Heart left ventricle (tissue), 13 donors: ENCODE results near the gene NTPCR.

ENCODE experiments used
- POLR2A ChIP-seq, 2 donors: fragments of 450-650 bp; IDR thresholded peaks; one replicate each; pipeline ENCODE4 v1.6.1; 2017; ENCODE audit warnings: antibody characterized with exemption in 2 of 2, mild to moderate bottlenecking in 2 of 2, moderate library complexity in 2 of 2
- TF ChIP-seq, protein P1 (sequence below), 12 donors: fragments of 200-600 bp; sonication (generic) in 4 of 12; IDR thresholded peaks; one replicate each; pipeline versions ENCODE4 v1.5.0 to v1.8.0; 2018 to 2022; ENCODE audit warnings: antibody characterized with exemption in 12 of 12, mild to moderate bottlenecking in 5 of 12
- donor health status: ischemic (EF 13 %, LVEDD 7.1; RV severe dilation, severe dysfunction).
- donor health status: DM: no; HTN: yes; CAD: no.
- donor health status: DM: no; HTN: no; CAD: no.
- donor health status: ischemic (EF 25% LVEDD 6.9; RV normal size, moderate dysfunction).
- donor health status: ischemic (EF 25% LVEDD 5.7; RV mildly dilated, moderate dysfunction).
- donor health status: ischemic (EF 35%, LVEDD 5.7; RV mildly dilated, moderate dysfunction).
- donor health status: nonischemic (EF 11% LVEDD 7.7; RV severe dilation, severe dysfunction).
- donor health status: DM: yes; HTN: yes; CAD: no.
- donor health status: PGD.
- donor health status: ischemic (EF 29% LVEDD 5.4; RV normal size, mild dysfunction).
- donor health status: nonischemic (EF 23%, LVEDD 6.1; RV moderate dilation, normal function).

DNA sequence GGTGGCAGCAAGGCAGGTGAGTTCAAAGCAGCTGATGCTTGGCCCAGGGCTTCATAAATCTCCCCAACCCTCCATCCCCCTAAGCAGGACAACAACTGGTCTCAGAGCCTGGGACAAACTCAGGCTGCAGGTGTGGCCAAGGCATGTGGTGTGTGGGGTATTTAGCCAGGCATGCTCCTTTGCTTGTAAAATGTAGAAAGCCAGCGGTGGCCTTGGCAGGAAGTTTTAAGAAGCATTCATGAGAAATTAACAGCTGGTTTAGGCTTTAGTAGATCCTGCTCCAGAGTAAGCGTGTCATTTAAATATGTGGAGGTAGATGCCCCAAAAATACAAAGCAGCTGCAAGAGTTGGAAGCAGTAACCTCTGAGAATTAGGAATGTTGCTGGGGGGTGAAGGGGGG, 44.8 kb downstream of the NTPCR start:
- TF ChIP-seq, protein P1, sequence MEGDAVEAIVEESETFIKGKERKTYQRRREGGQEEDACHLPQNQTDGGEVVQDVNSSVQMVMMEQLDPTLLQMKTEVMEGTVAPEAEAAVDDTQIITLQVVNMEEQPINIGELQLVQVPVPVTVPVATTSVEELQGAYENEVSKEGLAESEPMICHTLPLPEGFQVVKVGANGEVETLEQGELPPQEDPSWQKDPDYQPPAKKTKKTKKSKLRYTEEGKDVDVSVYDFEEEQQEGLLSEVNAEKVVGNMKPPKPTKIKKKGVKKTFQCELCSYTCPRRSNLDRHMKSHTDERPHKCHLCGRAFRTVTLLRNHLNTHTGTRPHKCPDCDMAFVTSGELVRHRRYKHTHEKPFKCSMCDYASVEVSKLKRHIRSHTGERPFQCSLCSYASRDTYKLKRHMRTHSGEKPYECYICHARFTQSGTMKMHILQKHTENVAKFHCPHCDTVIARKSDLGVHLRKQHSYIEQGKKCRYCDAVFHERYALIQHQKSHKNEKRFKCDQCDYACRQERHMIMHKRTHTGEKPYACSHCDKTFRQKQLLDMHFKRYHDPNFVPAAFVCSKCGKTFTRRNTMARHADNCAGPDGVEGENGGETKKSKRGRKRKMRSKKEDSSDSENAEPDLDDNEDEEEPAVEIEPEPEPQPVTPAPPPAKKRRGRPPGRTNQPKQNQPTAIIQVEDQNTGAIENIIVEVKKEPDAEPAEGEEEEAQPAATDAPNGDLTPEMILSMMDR (IDR thresholded peaks at IDR 0.05) = no peak
- TF ChIP-seq POLR2A (IDR thresholded peaks at IDR 0.05) = no peak
